Measurements from ENCODE around the gene SESN1.

DNA sequence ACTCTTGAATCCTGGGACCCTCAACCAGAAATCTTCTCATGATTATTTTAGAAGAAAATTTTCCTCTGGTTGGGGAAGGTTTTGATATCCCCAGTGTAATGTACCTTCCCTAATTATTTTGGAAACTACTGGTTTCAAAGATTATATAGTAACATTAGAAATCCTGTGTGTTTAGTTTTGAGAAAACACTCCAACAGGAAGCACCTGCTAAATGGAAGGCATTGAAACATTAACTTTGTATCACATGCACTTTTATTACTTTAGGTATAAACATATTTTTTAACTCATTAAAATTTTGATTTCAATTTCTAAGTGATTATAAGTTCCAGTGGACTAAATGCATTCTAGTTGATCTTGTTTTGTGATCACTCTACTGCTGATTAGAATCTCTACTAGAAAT lies 109.3 kb downstream of the SESN1 start:
- TF ChIP-seq ZNF274 (IDR thresholded peaks at IDR 0.05; ENCODE audit: low read depth, low read length) (no peak), YY1 (IDR thresholded peaks at IDR 0.05; ENCODE audit: insufficient read depth, insufficient read length) (no peak)
